Muscle of arm (tissue), 12 donors: ENCODE results near the gene SMDT1. TPM values are rescaled to one million over a fixed set of nuclear protein-coding genes. Genes with fewer than 3 reads are reported as not detected.

Experiments used
- polyA plus RNA-seq, 12 donors: library from polyadenylated mRNA; unstranded; fragments of 120-200 nt; gene quantifications; one replicate each; pipeline ENCODE4 v1.2.1, GENCODE V29; 2013; ENCODE audit not compliant: insufficient read length in 12 of 12

Gene SMDT1
- polyA plus RNA-seq, 12 donors, result 39.7 to 155 (median 99.5) TPM; not detected in 1

Other genes starting within 250 kb of the SMDT1 start
- gene SREBF2, start 246.6 kb upstream of the SMDT1 start, polyA plus RNA-seq, result 100 to 1,000 TPM in 1 of 12 donors, 10 to 100 TPM in 10, not detected in 1; 68.0 to 110 (median 86.1) TPM
- under 1 TPM in 3 of 12 donors, not detected in 9; 0.13 to 0.40 (median 0.17) TPM for gene SHISA8, start 164.6 kb upstream of the SMDT1 start, polyA plus RNA-seq
- gene TNFRSF13C, start 152.9 kb upstream of the SMDT1 start, polyA plus RNA-seq, result 1 to 10 TPM in 8 of 12 donors, under 1 TPM in 2, not detected in 2; 0.70 to 4.4 (median 1.2) TPM
- gene CENPM, start 132.5 kb upstream of the SMDT1 start, polyA plus RNA-seq, result 1 to 10 TPM in 10 of 12 donors, not detected in 2; 4.5 to 9.3 (median 6.1) TPM
- gene SEPTIN3, start 110.3 kb upstream of the SMDT1 start, polyA plus RNA-seq, result 1 to 10 TPM in 9 of 12 donors, under 1 TPM in 2, not detected in 1; 0.60 to 4.3 (median 1.2) TPM
- gene WBP2NL, start 80.9 kb upstream of the SMDT1 start, polyA plus RNA-seq, result 1 to 10 TPM in 7 of 12 donors, under 1 TPM in 3, not detected in 2; 0.50 to 4.1 (median 1.6) TPM
- 10 to 100 TPM in 11 of 12 donors, not detected in 1; 11.1 to 26.2 (median 20.1) TPM for gene NAGA, start 8.9 kb upstream of the SMDT1 start, polyA plus RNA-seq
- 10 to 100 TPM in 11 of 12 donors, not detected in 1; 12.1 to 30.6 (median 18.3) TPM for gene PHETA2, start 5.5 kb upstream of the SMDT1 start, polyA plus RNA-seq
- gene NDUFA6, start 11.1 kb downstream of the SMDT1 start, polyA plus RNA-seq, result 100 to 1,000 TPM in 4 of 12 donors, 10 to 100 TPM in 7, not detected in 1; 76.9 to 146 (median 95.8) TPM
- gene CYP2D6, start 51.1 kb downstream of the SMDT1 start, polyA plus RNA-seq, result 1 to 10 TPM in 10 of 12 donors, under 1 TPM in 1, not detected in 1; 0.36 to 6.4 (median 1.7) TPM
- 10 to 100 TPM in 4 of 12 donors, 1 to 10 TPM in 7, not detected in 1; 7.4 to 25.5 (median 9.6) TPM for gene TCF20, start 191.0 kb downstream of the SMDT1 start, polyA plus RNA-seq